Central memory CD4-positive, alpha-beta T cell (primary cell): Measurements from ENCODE around the gene ETV5.
A peak's percentile ranks its signal among the peaks of the same experiment; 100 is the strongest.

Source experiments
- DNase-seq: peaks from one replicate; pipeline ENCODE4 v3.0.0; 2022
- total RNA-seq, 3 experiments: gene quantifications; one replicate each; lab custom pipeline; 2026; lab: John Stamatoyannopoulos, UW

The ETV5 gene
- total RNA-seq: 0 to 0.92 (median 0.39) reads per million in 3 experiments

DNA sequence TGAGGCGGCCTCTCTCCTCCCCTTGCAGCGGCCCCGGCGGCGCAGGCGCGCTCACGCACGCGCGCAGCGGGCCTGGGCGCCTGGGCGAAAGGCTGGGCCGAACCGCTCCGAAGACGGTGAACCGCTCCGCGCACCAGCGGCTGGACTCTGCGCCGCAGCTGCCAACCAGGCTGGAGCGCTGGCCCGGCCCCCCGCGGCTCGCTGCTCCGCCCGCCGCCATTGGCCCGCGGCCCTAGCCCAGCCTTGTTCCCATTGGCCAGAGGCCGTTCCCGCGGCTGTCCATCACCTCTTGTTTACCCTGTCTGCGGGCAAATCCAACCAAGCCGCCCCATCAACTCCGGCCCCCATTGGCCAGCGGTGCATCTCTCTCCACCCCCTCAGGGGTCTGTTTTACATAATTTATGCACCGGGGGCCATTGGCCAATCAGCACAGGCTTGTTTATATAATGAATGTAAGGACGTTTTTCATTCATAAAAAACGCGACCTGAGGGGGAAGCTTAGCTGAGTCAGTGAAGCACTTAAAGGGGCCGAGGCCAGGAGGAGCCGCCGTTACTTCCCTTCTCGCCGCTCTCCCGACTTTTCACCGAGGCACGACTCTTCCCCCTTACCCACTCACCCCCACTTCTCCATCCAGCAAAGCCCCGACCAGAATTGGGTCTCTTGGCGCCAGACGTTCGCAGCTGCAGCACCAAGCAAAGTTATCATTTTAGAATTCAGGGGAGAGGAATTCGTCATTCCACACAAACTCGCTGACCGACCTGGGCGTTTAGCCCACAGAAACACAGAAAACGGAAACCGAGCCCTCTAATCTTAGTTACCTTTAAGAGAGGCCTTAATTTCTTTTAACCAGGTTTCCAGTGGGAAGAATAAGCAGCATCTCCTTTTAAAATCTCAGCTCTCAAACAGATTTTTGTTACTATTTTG lies at the start of gene ETV5:
TSS of gene ETV5 (minus strand) at position 149 of the 925 bp plus-strand sequence. CDS start 3,221 bp downstream, outside the sequence.
- DNase-seq: peak; percentile 88

- no peak for DNase-seq
These were observed 45.8 kb upstream of the ETV5 start for GRCh38 chr3:186154641-186155040.

GRCh38 chr3:186152889-186153292 lies 44.0 kb upstream of the ETV5 start:
- no peak for DNase-seq

- DNase-seq: no peak
These were observed 43.5 kb upstream of the ETV5 start for GRCh38 chr3:186152361-186152798.

DNA sequence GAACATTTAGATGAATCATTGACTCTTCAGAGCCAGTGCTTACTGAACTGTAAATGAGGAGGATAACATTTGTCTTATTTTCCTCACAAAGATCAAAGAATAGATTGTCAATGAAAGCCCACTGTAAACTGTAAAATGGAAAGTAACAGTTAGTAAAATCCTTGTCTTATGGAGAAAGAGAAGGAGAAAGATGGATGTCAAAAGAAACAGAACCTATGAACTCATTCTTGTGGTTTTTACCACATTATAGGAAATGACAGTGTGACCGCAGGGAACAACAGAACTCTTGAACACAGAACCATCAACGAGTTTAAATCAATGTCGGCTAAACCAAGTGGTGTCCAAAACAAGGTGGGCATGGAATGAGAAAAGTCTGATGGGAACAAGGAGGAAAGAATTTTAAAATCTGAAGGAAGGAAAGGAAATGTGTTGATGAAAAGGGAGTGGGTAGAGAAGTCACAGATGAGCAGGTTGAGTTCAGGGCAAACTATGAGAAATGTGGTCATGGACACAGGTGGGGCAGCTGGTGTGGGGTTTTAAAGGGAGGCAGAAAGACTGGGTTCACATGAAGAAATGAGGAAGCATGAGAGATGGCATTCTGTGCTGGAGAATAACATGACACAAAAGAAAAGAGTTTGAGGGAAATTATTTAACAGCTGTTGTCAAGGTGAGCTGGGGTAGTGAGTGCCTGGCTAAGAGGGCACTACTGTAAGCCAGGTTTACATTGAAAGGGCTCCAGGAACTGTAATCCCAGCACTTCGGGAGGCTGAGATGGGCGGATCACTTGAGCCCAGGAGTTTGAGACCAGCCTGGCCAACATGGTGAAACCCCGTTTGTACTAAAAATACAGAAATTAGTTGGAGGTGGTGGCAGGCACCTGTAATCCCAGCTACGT lies 42.4 kb upstream of the ETV5 start:
- no peak for DNase-seq

GRCh38 chr3:186150041-186150830 lies 41.3 kb upstream of the ETV5 start:
- no peak for DNase-seq

- DNase-seq: no peak
These were observed 40.6 kb upstream of the ETV5 start for GRCh38 chr3:186149319-186149960.

DNA sequence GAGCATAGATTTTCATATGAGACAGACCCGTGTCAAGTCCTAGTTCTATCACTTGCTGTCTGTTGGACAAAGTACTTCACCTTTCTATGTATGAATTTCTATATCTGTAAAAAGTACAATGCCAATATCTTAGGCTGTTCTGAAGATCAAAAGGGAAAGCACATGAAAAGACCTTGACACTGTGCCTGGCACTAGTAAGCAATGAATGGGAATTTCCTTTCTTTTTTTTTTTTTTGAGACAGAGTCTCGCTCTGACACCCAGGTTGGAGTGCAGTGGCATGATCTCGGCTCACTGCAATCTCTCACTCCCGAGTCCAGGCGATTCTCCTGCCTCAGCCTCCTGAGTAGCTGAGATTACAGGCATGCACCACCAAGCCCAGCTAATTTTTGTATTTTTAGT lies 35.4 kb upstream of the ETV5 start:
- no peak for DNase-seq

GRCh38 chr3:186143250-186143649 lies 34.4 kb upstream of the ETV5 start:
- DNase-seq: no peak

DNA sequence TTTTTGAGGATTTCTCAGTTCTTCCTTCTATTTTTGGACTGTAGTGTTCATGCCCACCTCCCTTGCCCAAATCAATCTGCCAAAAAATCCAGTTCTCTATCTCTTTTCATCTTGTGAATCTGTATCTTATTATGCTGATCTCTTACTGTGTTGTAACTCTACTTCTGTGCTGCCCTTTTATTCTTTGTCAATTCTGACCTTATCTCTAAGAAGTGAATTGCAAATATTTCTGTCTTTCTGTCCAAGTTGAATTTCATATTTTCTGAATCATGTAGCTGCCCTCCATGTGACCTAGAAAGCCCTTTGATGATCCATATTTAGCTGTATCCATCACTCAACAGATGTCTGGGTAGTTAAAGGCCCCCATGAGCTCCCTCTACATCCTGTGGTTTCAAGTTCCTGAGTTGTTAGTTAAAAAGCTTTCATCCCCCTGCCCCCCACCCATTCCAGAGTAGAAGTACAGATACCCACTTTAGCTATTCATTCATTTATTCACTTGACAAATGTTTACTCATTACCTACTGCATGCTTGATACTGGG lies 33.6 kb upstream of the ETV5 start:
- no peak for DNase-seq

- no peak for DNase-seq
These were observed 32.9 kb upstream of the ETV5 start for GRCh38 chr3:186141790-186142189.

GRCh38 chr3:186138272-186138981 lies 29.5 kb upstream of the ETV5 start:
- DNase-seq: no peak

DNA sequence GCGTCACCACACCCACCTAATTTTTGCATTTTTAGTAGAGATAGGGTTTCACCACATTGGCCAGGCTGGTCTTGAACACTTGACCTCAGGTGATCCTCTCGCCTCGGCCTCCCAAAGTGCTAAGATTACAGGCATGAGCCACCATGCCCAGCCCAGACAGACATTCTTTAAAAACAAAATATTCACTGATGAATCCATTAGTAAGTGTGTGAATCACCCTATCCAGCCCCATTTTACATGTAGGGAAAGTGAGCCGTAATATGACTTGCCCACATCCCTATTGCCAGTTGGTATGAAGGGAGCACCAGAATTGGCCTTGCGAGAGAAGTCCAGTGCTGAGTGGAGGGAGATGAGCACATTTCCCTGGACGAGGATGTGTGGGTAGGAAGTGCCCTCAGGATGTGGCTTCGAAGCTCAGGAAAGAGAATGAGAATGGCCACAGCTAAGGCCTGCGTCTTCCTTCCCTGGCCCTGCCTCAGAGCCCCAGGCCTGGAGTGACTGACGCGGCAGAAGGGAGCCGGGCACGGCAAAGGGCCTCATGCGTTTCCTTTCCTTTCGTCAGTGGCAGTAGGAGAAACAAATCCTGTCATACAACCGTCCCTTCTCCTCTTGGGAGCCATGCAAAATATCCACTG lies 28.3 kb upstream of the ETV5 start:
- no peak for DNase-seq

DNA sequence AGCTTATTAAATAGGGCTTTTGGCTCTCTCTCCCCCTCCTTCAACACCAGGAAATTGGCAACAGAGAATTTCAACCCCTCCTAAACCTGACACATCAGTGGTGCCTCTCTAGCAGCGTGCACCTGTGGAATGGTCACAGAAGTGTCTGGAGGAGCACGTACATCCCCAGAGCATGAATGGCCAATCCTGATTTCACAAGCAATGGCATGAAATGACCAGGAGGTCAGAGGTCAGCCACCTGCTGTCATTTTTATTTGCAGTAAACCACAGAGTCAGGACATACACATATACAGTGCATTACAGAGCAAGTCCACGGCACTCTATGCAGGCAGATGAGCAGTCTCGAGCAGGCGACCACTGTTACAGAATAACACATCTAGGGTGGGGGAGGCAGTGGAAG lies 25.1 kb upstream of the ETV5 start:
- DNase-seq: no peak

DNA sequence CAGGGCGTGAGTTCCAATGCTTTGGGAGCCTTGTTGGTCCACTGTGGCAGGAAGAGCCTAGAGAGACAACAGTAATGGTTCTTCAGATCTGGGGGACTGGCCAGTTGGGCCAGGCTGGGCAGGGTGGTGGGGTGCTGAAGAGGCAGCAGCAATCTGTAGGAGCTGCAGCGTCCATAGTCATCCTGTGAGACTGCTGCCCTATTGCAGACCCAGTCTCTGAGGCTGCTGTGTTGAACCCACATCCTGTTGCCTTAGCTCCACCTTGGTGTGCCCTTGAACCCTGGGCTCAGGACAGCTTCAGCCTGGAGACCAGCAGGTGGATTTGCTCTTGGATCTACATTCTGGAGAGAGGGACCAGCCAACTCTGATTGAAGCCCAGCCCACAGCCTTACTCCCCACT lies 23.6 kb upstream of the ETV5 start:
- no peak for DNase-seq

DNA sequence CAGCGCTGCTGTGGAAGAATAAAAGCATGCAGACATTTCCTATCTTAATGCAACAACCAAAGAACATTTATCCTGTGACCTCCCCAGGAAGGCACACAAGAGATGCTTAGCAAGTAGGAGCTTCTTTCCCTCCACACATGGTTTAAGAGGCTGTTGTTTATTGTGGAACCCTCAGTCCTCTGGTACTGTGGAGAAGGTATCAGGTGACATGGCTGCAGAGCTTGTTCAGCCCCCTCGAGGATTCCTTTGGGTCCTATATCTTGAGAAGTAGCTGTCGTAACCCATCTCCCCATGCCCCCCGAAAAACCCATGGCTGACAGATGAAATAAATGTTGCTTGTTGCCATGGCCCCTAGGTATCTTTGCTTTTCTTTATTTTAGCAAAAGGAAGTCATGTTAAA lies 20.3 kb upstream of the ETV5 start:
- DNase-seq: no peak

GRCh38 chr3:186128158-186128557 lies 19.3 kb upstream of the ETV5 start:
- no peak for DNase-seq

DNA sequence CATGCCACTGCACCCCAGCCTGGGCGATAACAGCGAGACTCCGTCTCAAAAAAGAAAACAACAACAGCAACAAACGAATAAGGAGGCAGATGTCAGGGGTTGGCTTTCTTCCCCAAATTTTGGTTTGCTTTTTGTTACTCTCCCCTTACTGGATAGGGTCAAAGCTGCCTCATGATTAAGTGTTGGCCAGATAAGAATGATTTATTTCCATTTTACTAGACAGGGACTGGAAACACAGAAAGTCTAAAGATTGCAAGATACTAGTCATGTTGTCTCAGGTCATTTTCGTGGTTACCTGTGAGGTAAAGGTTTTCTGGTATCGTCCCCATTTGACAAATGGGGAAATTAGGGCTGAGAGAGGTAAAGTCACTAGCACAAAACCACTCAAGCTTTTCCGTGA lies 18.6 kb upstream of the ETV5 start:
- DNase-seq: no peak

DNA sequence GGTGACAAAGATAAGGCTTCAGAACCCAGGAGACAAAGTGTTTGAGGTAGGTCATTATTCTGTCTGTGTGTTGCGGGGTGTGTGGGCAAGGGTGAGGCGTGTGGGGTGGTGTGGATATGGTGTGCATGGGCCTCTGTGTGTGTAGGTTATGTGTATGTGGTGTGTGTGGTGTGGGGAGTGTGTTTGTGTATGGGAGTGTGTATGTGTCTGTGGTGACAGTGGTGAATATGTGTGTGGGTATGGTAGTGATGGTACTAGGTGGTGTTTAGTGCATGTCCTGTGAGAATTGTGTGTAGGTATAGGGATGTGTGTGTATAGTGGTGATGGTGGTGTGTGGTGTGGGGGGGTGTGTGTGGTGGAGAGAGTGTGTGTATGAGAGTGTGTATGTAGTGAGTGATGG lies 16.2 kb upstream of the ETV5 start:
- DNase-seq: no peak

GRCh38 chr3:186124592-186124991 lies 15.7 kb upstream of the ETV5 start:
- no peak for DNase-seq

DNA sequence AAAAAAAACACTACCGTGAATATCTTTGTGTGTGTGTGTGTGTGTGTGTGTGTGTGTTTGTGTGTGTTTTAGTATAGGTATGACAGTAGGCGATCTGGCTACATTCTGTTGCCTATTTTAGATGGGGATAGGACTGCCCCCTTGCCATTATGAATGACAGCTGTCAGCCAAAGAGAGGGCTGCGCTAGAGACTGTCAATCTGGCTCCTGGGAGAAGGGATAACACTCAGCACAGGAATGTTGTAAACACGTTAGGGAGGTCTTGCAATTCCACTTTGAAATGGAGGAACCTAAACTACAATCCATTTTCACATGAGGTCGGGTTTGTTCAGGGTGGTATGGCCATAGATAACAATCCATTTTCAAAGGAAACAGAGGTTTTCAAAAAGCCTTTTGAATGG lies 14.1 kb upstream of the ETV5 start:
- DNase-seq: no peak
